GOT3 (cell line): ENCODE results near the gene SLC38A3.

ENCODE experiments used
- DNase-seq: peaks from one replicate; lab custom pipeline; 2025; ENCODE audit warnings: mixed read lengths; lab: John Stamatoyannopoulos, UW

Gene SLC38A3

GRCh38 chr3:50268703-50269451, 63.8 kb downstream of the SLC38A3 start, which contains the start of gene SEMA3B:
TSS of gene SEMA3B (plus strand) at chr3:50269147. CDS start at chr3:50269241, 94 bp downstream.
- no peak for DNase-seq

GRCh38 chr3:50269460-50269859, 64.4 kb downstream of the SLC38A3 start:
- no peak for DNase-seq

GRCh38 chr3:50269977-50270413, 64.9 kb downstream of the SLC38A3 start:
- no peak for DNase-seq

GRCh38 chr3:50270422-50271224, 65.6 kb downstream of the SLC38A3 start:
- DNase-seq = no peak
